H54 (cell line): ENCODE results near the gene PXMP2.

ENCODE experiments used
- DNase-seq: peaks from one replicate; pipeline ENCODE4 v3.0.0; 2011; ENCODE audit warnings: low spot score, mixed read lengths; ENCODE audit not compliant: insufficient read length
- FAIRE-seq: peaks from 3 replicates; lab custom pipeline; 2011; peaks lifted over from hg19 to GRCh38; lab: Jason Lieb, UNC
- POLR2A ChIP-seq: IDR thresholded peaks from 2 replicates; pipeline ENCODE4 v1.6.1; 2011; ENCODE audit warnings: low read depth, mild to moderate bottlenecking, low read length

PXMP2 gene

GRCh38 chr12:132717531-132718387, 30.4 kb downstream of the PXMP2 start:
- TF ChIP-seq POLR2A, result no peak
- FAIRE-seq (no peak), DNase-seq (no peak)

GRCh38 chr12:132718644-132719043, 31.3 kb downstream of the PXMP2 start:
- FAIRE-seq (no peak), DNase-seq (no peak)
- no peak for TF ChIP-seq POLR2A

- no peak for TF ChIP-seq POLR2A
- FAIRE-seq (no peak), DNase-seq (no peak)
Measured at GRCh38 chr12:132719141-132719953, 32.0 kb downstream of the PXMP2 start.

GRCh38 chr12:132719954-132720324, 32.6 kb downstream of the PXMP2 start:
- FAIRE-seq (no peak), DNase-seq (no peak)
- TF ChIP-seq POLR2A, result no peak

GRCh38 chr12:132720606-132721345, 33.4 kb downstream of the PXMP2 start:
- DNase-seq (no peak), FAIRE-seq (no peak)
- TF ChIP-seq POLR2A, result no peak

- no peak for TF ChIP-seq POLR2A
- DNase-seq (no peak), FAIRE-seq (no peak)
Measured at GRCh38 chr12:132723015-132723763, 35.8 kb downstream of the PXMP2 start.

GRCh38 chr12:132723764-132724140, 36.4 kb downstream of the PXMP2 start:
- DNase-seq, result no peak
- TF ChIP-seq POLR2A, result no peak
- FAIRE-seq, result no peak

- no peak for TF ChIP-seq POLR2A
- no peak for DNase-seq
- no peak for FAIRE-seq
Measured at GRCh38 chr12:132724506-132725241, 37.3 kb downstream of the PXMP2 start.

GRCh38 chr12:132726386-132726785, 39.0 kb downstream of the PXMP2 start:
- FAIRE-seq (no peak), DNase-seq (no peak)
- no peak for TF ChIP-seq POLR2A

GRCh38 chr12:132727091-132727794, 39.9 kb downstream of the PXMP2 start:
- FAIRE-seq (no peak), DNase-seq (no peak)
- no peak for TF ChIP-seq POLR2A

GRCh38 chr12:132728502-132728901, 41.1 kb downstream of the PXMP2 start:
- no peak for TF ChIP-seq POLR2A
- DNase-seq, result no peak
- no peak for FAIRE-seq

GRCh38 chr12:132729541-132730320, 42.3 kb downstream of the PXMP2 start:
- no peak for DNase-seq
- TF ChIP-seq POLR2A, result no peak
- no peak for FAIRE-seq
